ENCODE results near the gene RDH12. TPM values are rescaled to one million over a fixed set of nuclear protein-coding genes. Genes with fewer than 3 reads are reported as not detected.

The RDH12 gene
- total RNA-seq, 1 experiment from 2014 or later, result not detected

DNA sequence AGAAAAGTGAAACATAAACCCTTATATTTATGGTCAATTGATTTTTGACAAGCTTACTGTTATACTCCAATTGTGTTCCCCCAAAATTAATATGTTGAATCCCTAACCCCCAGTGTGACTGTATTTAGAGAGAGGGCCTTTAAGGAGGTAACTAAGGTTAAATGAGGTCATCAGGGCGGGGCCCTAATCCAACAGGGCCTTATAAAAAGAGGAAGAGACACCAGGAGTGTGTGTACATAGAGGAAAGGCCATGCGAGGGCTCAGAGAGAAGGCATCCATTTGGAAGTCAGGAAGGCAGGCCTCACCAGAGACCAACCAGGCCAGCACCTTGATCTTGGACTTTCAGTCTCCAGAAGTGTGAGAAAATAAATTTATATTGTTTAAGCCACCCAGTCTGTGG, 20.7 kb upstream of the RDH12 start:
- in situ Hi-C loops (cut with HindIII; ENCODE audit: low pct_unique_long_range_greater_than_20kb, low sequenced_read_pairs), result no loop called here
- Histone ChIP-seq H3K27ac (ENCODE audit: low read length) (no peak overlapping the region), H3K4me1 (ENCODE audit: control insufficient read depth, insufficient read depth, low read length) (no peaks in the 10 kb centered on the region), H3K9me3 (ENCODE audit: control insufficient read depth, insufficient read depth, low read depth, low read length) (no peaks in the 10 kb centered on the region), H3K4me3 (ENCODE audit: low read depth in 2 of 2, low read length in 2 of 2) (no peak overlapping the region), H3K27me3 (ENCODE audit: control insufficient read depth, insufficient read depth, low read length) (no peaks in the 10 kb centered on the region), H3K36me3 (ENCODE audit: control insufficient read depth, insufficient read depth, low read length) (peaks cover 4% of the 10 kb centered on the region; the same call in 1 of the 2 replicates)
- DNase-seq (ENCODE audit: low read depth, low spot score) (no peak), ATAC-seq (no peak)
- POLR2A ChIA-PET, result no interaction called here
- BruUV-seq (replicated peaks), result no TSS peak
- CTCF ChIA-PET, result no interaction called here
- intact Hi-C loops (cut with micrococcal nuclease; ENCODE audit: unreplicated experiment), result no loop called here
- TF ChIP-seq POLR2AphosphoS5 (IDR thresholded peaks at IDR 0.05; ENCODE audit: low read depth, low read length), result no peak
- TF ChIP-seq, protein P1, sequence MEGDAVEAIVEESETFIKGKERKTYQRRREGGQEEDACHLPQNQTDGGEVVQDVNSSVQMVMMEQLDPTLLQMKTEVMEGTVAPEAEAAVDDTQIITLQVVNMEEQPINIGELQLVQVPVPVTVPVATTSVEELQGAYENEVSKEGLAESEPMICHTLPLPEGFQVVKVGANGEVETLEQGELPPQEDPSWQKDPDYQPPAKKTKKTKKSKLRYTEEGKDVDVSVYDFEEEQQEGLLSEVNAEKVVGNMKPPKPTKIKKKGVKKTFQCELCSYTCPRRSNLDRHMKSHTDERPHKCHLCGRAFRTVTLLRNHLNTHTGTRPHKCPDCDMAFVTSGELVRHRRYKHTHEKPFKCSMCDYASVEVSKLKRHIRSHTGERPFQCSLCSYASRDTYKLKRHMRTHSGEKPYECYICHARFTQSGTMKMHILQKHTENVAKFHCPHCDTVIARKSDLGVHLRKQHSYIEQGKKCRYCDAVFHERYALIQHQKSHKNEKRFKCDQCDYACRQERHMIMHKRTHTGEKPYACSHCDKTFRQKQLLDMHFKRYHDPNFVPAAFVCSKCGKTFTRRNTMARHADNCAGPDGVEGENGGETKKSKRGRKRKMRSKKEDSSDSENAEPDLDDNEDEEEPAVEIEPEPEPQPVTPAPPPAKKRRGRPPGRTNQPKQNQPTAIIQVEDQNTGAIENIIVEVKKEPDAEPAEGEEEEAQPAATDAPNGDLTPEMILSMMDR (IDR thresholded peaks at IDR 0.05), result no peak
- TF ChIP-seq SIN3A (IDR thresholded peaks at IDR 0.05; ENCODE audit: borderline replicate concordance, insufficient read depth, low read depth, low read length), result no peak
- TF ChIP-seq TCF7L2 (IDR thresholded peaks at IDR 0.05; ENCODE audit: low read depth, low read length), result no peak
- TF ChIP-seq, protein P2, sequence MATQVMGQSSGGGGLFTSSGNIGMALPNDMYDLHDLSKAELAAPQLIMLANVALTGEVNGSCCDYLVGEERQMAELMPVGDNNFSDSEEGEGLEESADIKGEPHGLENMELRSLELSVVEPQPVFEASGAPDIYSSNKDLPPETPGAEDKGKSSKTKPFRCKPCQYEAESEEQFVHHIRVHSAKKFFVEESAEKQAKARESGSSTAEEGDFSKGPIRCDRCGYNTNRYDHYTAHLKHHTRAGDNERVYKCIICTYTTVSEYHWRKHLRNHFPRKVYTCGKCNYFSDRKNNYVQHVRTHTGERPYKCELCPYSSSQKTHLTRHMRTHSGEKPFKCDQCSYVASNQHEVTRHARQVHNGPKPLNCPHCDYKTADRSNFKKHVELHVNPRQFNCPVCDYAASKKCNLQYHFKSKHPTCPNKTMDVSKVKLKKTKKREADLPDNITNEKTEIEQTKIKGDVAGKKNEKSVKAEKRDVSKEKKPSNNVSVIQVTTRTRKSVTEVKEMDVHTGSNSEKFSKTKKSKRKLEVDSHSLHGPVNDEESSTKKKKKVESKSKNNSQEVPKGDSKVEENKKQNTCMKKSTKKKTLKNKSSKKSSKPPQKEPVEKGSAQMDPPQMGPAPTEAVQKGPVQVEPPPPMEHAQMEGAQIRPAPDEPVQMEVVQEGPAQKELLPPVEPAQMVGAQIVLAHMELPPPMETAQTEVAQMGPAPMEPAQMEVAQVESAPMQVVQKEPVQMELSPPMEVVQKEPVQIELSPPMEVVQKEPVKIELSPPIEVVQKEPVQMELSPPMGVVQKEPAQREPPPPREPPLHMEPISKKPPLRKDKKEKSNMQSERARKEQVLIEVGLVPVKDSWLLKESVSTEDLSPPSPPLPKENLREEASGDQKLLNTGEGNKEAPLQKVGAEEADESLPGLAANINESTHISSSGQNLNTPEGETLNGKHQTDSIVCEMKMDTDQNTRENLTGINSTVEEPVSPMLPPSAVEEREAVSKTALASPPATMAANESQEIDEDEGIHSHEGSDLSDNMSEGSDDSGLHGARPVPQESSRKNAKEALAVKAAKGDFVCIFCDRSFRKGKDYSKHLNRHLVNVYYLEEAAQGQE (IDR thresholded peaks at IDR 0.05; ENCODE audit: insufficient read depth in 1 of 2, low read depth in 2 of 2, low read length in 1 of 2), result no peak

DNA sequence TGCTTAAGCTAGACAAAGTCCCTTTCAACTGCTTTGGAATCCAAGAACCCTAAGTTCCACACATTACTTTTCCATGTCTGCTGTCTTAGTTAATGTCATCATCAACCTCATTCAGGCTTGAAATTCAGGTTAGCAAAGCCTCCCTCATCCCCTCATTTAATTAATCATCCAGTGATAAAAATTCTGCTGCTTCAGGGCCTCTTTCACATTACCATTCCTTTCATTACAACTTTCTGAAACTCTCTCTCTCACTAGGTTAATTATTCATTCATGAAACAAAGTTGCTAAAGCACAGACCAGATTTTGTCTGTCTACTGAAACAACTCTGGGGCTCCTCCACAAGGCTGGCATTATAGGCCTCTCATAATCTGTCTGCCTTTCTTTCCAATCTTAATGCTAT, 17.8 kb upstream of the RDH12 start:
- H3K9me3 ChIP-seq (ENCODE audit: control insufficient read depth, insufficient read depth, low read depth, low read length), result no peaks in the 10 kb centered on the region
- BruUV-seq (replicated peaks), result TSS peak; percentile 6
- no peaks in the 10 kb centered on the region for H3K27me3 ChIP-seq (ENCODE audit: control insufficient read depth, insufficient read depth, low read length)
- ChIA-PET POLR2A (no interaction called here), CTCF (interaction anchor here (0.7 kb wide), 1 partner anchor 54 kb away, joined by 5 read pairs; no protein-coding TSS in a partner anchor)
- no peak for ATAC-seq
- H3K4me3 ChIP-seq (ENCODE audit: low read depth in 2 of 2, low read length in 2 of 2), result no peak overlapping the region
- no peak overlapping the region for H3K27ac ChIP-seq (ENCODE audit: low read length)
- H3K4me1 ChIP-seq (ENCODE audit: control insufficient read depth, insufficient read depth, low read length), result no peaks in the 10 kb centered on the region
- intact Hi-C loops (cut with micrococcal nuclease; ENCODE audit: unreplicated experiment) (no loop called here), in situ Hi-C loops (cut with HindIII; ENCODE audit: low pct_unique_long_range_greater_than_20kb, low sequenced_read_pairs) (no loop called here)
- TF ChIP-seq TCF7L2 (IDR thresholded peaks at IDR 0.05; ENCODE audit: low read depth, low read length) (no peak), POLR2AphosphoS5 (IDR thresholded peaks at IDR 0.05; ENCODE audit: low read depth, low read length) (no peak), SIN3A (IDR thresholded peaks at IDR 0.05; ENCODE audit: borderline replicate concordance, insufficient read depth, low read depth, low read length) (no peak)
- TF ChIP-seq, protein P1 (IDR thresholded peaks at IDR 0.05), result no peak
- TF ChIP-seq, protein P2 (IDR thresholded peaks at IDR 0.05; ENCODE audit: insufficient read depth in 1 of 2, low read depth in 2 of 2, low read length in 1 of 2), result no peak
- no peak for DNase-seq (ENCODE audit: low read depth, low spot score)
- H3K36me3 ChIP-seq (ENCODE audit: control insufficient read depth, insufficient read depth, low read length), result peaks cover 6% of the 10 kb centered on the region; the same call in 1 of the 2 replicates
